Astrocyte (in vitro differentiated cells and primary cell): Measurements from ENCODE around the gene DOCK3. TPM values are rescaled to one million over a fixed set of nuclear protein-coding genes. Genes with fewer than 3 reads are reported as not detected.
"Not testable (repeated sequence)": the region's sequence is repeated elsewhere in the genome, so short reads cannot be mapped to it uniquely, and the experiment has no call there.

Experiments
- DNase-seq: peaks from one replicate; pipeline ENCODE4 v3.0.0-alpha.2; 2010; ENCODE audit warnings: low read depth
- FAIRE-seq: peaks from 2 replicates; lab custom pipeline; 2011; peaks lifted over from hg19 to GRCh38; lab: Jason Lieb, UNC
- H2AFZ ChIP-seq: 2 replicates; pipeline ENCODE4 v1.6.0; 2012; ENCODE audit warnings: low read depth, low read length, inconsistent platforms
- H3K27ac ChIP-seq: 2 replicates; pipeline ENCODE4 v1.5.1; 2011; ENCODE audit warnings: low read depth, low read length, inconsistent platforms
- H3K27me3 ChIP-seq: 2 replicates; pipeline ENCODE4 v1.6.0; 2011; ENCODE audit warnings: low read length, inconsistent platforms; ENCODE audit not compliant: insufficient read depth
- H3K36me3 ChIP-seq: 2 replicates; pipeline ENCODE4 v1.5.1; 2011; ENCODE audit warnings: low read length, inconsistent platforms; ENCODE audit not compliant: insufficient read depth
- H3K4me1 ChIP-seq: 2 replicates; pipeline ENCODE4 v1.5.1; 2011; ENCODE audit warnings: low read length, inconsistent platforms; ENCODE audit not compliant: insufficient read depth
- H3K4me2 ChIP-seq: 2 replicates; pipeline ENCODE4 v1.6.0; 2012; ENCODE audit warnings: low read length, inconsistent platforms
- H3K4me3 ChIP-seq: 2 replicates; pipeline ENCODE4 v1.5.1; 2011; ENCODE audit warnings: low read depth, mild to moderate bottlenecking, low read length, inconsistent platforms; ENCODE audit not compliant: insufficient read depth
- H3K79me2 ChIP-seq: 2 replicates; pipeline ENCODE4 v1.6.0; 2012; ENCODE audit warnings: mild to moderate bottlenecking, low read length, inconsistent platforms; ENCODE audit not compliant: insufficient read depth
- H3K9ac ChIP-seq: 2 replicates; pipeline ENCODE4 v1.6.0; 2012; ENCODE audit warnings: mild to moderate bottlenecking, low read length, inconsistent platforms
- H3K9me3 ChIP-seq: 2 replicates; pipeline ENCODE4 v1.5.1; 2012; ENCODE audit warnings: low read depth, mild to moderate bottlenecking, low read length, inconsistent platforms; ENCODE audit not compliant: insufficient read depth
- H4K20me1 ChIP-seq: 2 replicates; pipeline ENCODE4 v1.6.0; 2012; ENCODE audit warnings: low read length, inconsistent platforms; ENCODE audit not compliant: insufficient read depth
- H3K27ac Mint-ChIP-seq: one replicate; pipeline ENCODE4 v1.8.0; 2021; ENCODE audit warnings: mild to moderate bottlenecking, mixed read lengths; ENCODE audit not compliant: unreplicated experiment
- H3K27me3 Mint-ChIP-seq: one replicate; pipeline ENCODE4 v1.8.0; 2021; ENCODE audit warnings: low read depth, mixed read lengths; ENCODE audit not compliant: unreplicated experiment
- H3K36me3 Mint-ChIP-seq: one replicate; pipeline ENCODE4 v1.8.0; 2021; ENCODE audit warnings: low read depth, mixed read lengths; ENCODE audit not compliant: unreplicated experiment
- H3K4me1 Mint-ChIP-seq: one replicate; pipeline ENCODE4 v1.8.0; 2021; ENCODE audit warnings: low read depth, mixed read lengths; ENCODE audit not compliant: unreplicated experiment
- H3K4me3 Mint-ChIP-seq: one replicate; pipeline ENCODE4 v1.8.0; 2021; ENCODE audit warnings: mild to moderate bottlenecking, moderate library complexity, mixed read lengths; ENCODE audit not compliant: unreplicated experiment
- H3K9me3 Mint-ChIP-seq: one replicate; pipeline ENCODE4 v1.8.0; 2021; ENCODE audit warnings: mild to moderate bottlenecking, mixed read lengths; ENCODE audit not compliant: unreplicated experiment
- CTCF ChIP-seq: IDR thresholded peaks from 2 replicates; pipeline ENCODE4 v1.5.1; 2011; ENCODE audit warnings: low read depth, mild to moderate bottlenecking, inconsistent platforms, low read length, moderate library complexity; ENCODE audit not compliant: insufficient read depth
- EZH2 ChIP-seq: IDR thresholded peaks from 2 replicates; pipeline ENCODE4 v1.6.1; 2012; ENCODE audit warnings: mild to moderate bottlenecking, low read length, inconsistent platforms; ENCODE audit not compliant: insufficient read depth
- total RNA-seq: library from RNA; stranded (reverse); gene quantifications from 2 replicates; pipeline ENCODE4 v1.2.1, GENCODE V29; 2021

Gene DOCK3
- total RNA-seq, 1 donor from 2014 or later: 3.3 TPM

GRCh38 chr3:51257870-51258269 is 583.1 kb downstream of the DOCK3 start:
- Histone ChIP-seq H3K4me2 (no peak overlapping the region), H3K4me1 (no peaks in the 10 kb centered on the region), H2AFZ (no peak overlapping the region), H3K36me3 (no peaks in the 10 kb centered on the region), H3K9me3 (no peaks in the 10 kb centered on the region), H3K27ac (no peak overlapping the region), H4K20me1 (no peaks in the 10 kb centered on the region), H3K79me2 (no peaks in the 10 kb centered on the region), H3K9ac (no peak overlapping the region), H3K27me3 (no peaks in the 10 kb centered on the region), H3K4me3 (no peak overlapping the region)
- Mint-ChIP-seq H3K27ac (no peak overlapping the region), H3K4me3 (no peak overlapping the region), H3K36me3 (no peaks in the 10 kb centered on the region), H3K4me1 (no peaks in the 10 kb centered on the region), H3K27me3 (peaks cover 1% of the 10 kb centered on the region), H3K9me3 (no peaks in the 10 kb centered on the region)
- no peak for FAIRE-seq
- no peak for DNase-seq
- no peak for TF ChIP-seq CTCF
- no peak for TF ChIP-seq EZH2

GRCh38 chr3:51264166-51264565 is 589.4 kb downstream of the DOCK3 start:
- H4K20me1 ChIP-seq, H3K27me3 ChIP-seq, DNase-seq, H3K4me3 Mint-ChIP-seq, H3K36me3 Mint-ChIP-seq, H3K4me1 ChIP-seq, H3K27ac Mint-ChIP-seq, H3K4me3 ChIP-seq, H3K9me3 ChIP-seq, H3K36me3 ChIP-seq, H3K4me2 ChIP-seq, H3K27me3 Mint-ChIP-seq, H3K4me1 Mint-ChIP-seq, H3K27ac ChIP-seq, H3K9ac ChIP-seq, FAIRE-seq, H2AFZ ChIP-seq, H3K79me2 ChIP-seq: not testable (repeated sequence)
- H3K9me3 Mint-ChIP-seq: peaks cover 14% of the 10 kb centered on the region

- DNase-seq (no peak), FAIRE-seq (no peak)
- H3K9me3 ChIP-seq: no peaks in the 10 kb centered on the region
- H3K4me3 Mint-ChIP-seq: no peak overlapping the region
- H3K27me3 ChIP-seq: no peaks in the 10 kb centered on the region
- no peaks in the 10 kb centered on the region for H3K4me1 ChIP-seq
- H3K9ac ChIP-seq: no peak overlapping the region
- H3K27ac ChIP-seq: no peak overlapping the region
- no peak overlapping the region for H2AFZ ChIP-seq
- peaks cover 14% of the 10 kb centered on the region for H3K9me3 Mint-ChIP-seq
- H4K20me1 ChIP-seq: no peaks in the 10 kb centered on the region
- no peak overlapping the region for H3K4me3 ChIP-seq
- H3K36me3 ChIP-seq: no peaks in the 10 kb centered on the region
- H3K4me1 Mint-ChIP-seq: peaks cover 8% of the 10 kb centered on the region
- H3K79me2 ChIP-seq: no peaks in the 10 kb centered on the region
- peaks cover 5% of the 10 kb centered on the region for H3K36me3 Mint-ChIP-seq
- no peak overlapping the region for H3K4me2 ChIP-seq
- no peak for TF ChIP-seq EZH2
- no peak for TF ChIP-seq CTCF
- no peaks in the 10 kb centered on the region for H3K27me3 Mint-ChIP-seq
- H3K27ac Mint-ChIP-seq: no peak overlapping the region
These were observed 593.4 kb downstream of the DOCK3 start for GRCh38 chr3:51268132-51268531.
